ENCODE measurements around the gene CENPX.

Gene CENPX

DNA sequence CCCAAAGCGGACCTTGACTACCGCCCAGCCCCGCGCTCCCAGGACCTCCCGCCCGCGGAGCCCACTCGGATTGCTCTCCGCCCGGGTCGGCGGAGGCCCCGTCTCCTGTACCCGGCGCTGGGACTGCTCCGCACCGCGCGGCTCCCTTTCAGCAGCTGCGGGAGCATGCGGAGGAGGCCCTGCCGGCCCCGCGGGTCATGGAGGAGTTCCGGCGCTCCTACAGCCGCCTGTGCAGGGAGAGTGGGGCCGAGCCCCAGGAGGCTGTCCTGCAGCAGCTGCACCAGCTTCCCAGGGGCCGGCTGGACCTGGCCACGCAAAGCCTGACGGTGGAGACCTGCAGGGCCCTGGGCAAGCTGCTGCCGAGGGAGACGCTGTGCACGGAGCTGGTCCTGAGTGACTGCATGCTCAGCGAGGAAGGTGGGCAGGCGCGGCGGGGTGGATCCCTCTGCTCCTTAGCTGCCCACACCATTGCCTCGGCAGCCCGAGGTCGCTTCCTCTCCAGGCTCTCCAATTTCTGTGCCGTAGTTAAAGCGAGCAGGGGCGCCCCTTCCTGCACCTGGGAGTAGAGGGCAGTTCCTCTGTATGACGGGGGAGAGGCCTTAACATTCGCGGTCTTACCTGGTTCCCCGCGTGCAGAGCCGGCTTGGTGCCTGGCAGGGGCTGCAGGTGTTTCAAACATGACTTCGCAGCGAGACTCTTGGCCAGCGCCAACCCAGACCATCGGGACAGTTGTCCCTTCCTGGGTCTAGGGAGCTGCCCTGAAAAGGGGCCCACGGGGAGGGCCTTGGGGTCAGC, 966 bp upstream of the CENPX start:
- DNase-seq (ENCODE audit: low read depth) = peak; percentile 12

- DNase-seq (ENCODE audit: low read depth) = peak; percentile 100
Measured at GRCh38 chr17:82022981-82023446, 336 bp upstream of the CENPX start, which contains the start of gene LRRC45. TSS of gene LRRC45 (plus strand) at chr17:82023305. CDS start at chr17:82023644, 339 bp downstream.

DNA sequence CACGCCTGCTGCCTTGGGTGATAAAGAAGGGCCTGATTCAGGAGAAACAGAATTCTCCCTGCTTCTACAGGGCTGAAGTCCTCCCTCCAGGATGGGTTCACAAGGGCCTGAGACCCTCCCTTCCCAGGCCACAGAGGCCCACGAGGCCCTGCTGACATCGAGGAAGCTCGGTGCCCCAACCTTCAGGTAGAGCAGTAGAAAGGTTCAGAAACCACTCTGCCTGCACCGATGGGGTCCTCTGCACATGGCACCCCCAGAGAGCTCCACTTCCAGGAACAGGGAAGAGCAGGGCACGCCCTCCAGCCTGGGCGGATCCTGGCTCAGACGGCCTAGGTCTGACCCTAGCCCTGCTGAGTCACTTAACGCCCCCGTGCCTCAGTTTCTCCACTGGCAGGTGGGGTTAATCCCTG, 773 bp downstream of the CENPX start:
- DNase-seq (ENCODE audit: low read depth) = no peak

DNA sequence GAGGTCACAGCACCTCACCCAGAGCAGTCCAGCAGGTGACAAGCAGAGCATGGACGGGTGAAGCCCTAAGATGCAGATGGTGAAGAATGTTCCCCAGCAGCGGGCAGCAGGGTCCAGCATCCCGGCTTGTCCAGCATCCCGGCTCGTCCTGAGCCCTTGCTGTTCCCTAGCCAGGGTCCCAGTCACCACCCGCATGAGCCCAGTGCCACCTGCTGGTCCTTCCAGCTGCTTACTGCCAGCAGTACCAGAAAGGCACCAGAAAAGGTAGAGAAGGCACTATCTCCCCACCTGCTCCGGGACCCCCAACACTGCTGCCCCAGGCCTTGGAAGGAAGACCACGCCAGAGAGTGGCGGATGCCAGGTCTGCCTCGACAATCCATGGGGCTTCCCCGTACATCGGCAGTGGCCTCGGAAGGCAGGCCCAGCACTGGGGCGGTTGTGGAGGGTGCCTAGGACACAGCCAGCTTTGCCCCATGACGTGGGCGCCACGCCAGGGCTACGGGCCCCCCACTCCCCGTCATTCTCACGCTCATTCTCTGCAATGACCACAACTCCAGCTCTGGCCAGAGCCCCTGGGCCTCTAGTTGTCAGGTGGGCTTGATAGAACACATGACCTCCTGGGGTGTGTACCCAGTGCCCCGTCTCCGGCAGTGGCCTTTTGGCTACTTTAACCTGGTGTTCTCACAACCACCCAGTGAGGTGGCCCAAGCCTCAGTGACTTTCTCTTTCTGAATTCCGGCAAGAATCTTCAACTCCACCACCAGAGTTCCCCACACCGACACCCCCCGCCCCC, 1.4 kb downstream of the CENPX start:
- DNase-seq (ENCODE audit: low read depth) = peak; percentile 39

DNA sequence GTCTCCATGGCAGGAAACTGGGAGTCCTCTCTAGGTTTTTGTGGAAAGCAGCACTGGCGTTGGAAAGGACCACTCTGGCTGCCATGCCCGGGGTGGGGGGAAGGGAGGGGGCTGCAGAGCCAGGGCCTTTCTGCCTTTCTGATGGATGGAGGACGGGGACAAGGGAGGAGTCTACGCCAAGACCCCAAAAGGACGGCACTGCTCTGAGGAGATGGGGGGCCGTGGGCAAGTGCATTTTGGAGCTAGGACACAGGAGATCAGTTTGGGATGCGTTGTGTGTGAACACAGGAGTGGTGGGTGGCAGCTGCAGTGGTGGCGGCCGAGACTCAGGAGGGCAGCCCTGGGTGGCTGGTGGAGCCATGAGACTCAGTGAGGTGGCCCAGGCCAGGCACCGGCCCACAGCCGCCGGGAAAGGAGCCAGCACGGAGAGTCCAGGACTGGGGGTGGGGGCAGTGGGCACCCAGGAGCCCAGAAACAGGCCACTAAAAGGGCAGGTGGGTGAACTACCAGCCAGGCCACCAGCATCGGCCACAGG, 2.0 kb downstream of the CENPX start:
- DNase-seq (ENCODE audit: low read depth) = no peak

DNA sequence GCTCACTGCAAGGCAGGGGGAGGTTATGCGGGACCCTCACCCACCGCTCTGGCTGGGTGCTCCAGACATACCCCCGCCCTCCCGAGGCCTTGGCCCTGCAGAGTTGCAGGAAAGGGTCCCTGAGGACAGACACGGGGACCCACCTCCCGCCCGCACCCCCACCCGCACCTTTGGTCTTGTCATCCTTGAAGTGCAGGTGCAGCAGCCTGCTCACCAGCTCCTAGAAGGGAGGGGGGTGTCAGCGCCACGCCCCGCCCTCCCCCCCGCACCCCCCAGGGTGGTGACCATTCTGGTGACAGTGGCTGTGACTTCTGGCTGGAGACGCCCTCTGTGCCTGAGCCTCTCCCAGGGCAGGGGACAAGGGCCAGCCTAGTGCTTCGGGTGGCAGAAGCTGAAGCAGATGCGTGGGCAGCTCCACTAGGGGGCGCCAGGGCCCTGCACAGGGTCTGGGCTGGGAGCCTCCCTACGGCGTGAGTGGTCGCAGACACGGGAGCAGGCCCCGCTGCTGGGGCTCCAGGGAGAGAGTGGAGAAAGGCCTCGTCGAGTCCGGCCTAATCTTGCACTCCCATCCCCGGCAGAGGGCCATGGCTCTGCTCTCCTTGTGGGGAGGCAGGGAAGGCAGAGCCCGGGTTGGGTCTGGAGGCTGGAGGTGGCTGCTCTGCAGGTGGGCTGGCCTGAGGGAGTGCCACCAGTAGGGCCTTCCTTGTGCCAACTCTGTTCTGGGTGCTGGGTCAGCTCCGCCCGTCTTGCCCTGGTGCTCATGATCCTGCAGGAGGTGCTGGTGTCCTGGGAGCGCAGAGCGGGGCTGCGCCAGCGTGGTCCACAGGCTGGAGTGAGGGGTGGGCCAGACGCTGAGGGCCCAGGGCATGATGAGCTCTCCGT, 2.7 kb downstream of the CENPX start:
- DNase-seq (ENCODE audit: low read depth) = peak; percentile 51

DNA sequence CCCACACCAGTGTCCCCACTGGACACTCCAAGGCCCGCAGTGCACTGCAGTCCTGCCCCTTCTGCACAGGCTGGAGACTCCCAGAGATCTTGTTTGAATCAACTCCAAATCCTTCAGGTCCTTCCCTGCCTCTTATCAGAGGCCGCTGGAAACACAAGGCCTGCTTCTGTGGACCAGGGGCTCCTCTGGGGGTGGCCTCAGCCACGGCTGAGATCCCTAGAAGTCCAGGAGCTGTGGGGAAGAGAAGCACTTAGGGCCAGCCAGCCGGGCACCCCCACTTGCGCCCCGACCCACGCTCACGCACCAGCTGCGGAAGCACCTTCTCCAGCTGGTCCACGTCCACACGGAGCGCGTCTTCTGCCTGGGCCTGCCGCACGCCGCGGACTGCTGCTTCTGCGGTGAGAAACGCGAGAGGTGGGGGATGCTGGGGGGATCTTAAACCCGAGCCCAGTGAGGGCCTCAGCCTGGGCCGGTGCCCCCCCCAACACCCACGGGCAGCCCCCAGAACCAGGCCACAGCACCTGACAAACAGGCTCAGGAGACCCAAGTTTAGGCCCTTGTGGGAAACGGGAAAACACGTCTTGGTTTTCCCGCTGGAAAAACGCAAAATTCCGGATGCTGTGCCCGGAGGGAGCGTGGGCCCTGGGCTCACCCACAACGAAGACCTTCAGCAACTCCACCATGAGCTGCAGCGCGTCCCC, 3.5 kb downstream of the CENPX start:
- DNase-seq (ENCODE audit: low read depth) = no peak

DNA sequence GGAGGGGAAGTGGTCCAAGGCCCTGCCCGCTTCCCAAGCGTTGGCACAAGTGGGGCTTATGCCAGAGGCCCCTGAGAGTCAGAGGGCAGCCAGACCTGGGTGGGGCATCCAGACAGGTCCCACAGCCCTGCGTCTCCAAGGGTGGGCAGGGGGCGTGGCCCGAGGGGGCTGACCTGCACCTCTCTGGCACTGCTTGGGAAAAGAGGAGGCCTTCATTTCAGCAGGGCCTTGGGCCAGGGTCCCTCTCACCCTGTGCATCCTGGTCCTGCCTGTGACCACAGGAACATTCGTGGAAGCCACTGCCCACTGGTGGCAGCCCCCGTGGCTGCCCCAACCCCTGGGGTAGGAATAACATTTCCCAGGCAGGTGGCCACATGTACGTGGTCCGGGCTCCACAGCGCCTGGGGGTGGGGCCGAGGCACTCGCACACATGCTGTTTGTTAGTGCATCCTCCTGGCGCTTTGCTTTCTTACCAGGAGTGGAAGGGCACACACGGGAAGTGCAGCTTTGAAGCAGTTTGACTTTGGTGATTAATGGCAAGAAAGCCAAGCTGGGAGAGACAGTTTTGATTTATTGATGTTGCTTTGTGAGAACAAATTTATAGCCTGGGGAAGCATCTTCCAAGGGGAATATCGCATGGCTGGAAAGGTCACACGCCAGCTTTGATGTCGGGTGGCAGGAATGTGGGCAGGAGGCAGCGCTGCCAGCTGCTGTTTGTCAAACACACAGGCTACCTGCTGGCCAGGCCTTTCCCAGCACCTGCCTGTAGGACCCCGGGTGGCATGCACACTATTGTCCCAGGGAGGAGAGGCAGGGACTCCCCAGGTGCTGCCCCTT, 4.3 kb downstream of the CENPX start:
- no peak for DNase-seq (ENCODE audit: low read depth)

DNA sequence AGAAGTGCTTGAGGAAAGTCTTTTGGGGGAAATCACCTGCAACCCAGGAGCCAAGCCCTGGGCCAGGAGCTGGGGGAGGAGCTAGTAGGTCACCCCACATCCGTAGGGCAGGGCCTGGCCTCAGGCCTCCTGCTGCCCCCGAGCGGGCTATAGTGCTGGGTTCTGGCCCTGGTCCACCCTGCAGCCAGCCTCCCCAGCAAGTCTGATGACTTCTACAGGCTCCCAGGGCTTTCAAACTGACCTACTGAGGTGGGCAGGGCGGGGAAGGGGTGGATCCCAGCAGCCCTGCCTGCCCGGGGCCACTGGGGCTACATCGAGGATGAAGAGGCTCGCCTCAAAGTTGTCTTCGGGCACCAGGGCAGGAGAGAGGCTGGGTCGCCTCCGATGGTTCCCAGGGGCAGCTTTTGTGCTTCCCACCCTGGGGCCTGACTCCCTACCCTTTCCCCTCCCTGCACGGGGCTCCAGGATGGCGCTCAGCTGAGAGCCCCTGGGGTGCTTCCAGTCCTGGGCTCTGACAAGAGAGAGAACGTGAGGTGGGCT, 5.0 kb downstream of the CENPX start:
- DNase-seq (ENCODE audit: low read depth) = no peak

DNA sequence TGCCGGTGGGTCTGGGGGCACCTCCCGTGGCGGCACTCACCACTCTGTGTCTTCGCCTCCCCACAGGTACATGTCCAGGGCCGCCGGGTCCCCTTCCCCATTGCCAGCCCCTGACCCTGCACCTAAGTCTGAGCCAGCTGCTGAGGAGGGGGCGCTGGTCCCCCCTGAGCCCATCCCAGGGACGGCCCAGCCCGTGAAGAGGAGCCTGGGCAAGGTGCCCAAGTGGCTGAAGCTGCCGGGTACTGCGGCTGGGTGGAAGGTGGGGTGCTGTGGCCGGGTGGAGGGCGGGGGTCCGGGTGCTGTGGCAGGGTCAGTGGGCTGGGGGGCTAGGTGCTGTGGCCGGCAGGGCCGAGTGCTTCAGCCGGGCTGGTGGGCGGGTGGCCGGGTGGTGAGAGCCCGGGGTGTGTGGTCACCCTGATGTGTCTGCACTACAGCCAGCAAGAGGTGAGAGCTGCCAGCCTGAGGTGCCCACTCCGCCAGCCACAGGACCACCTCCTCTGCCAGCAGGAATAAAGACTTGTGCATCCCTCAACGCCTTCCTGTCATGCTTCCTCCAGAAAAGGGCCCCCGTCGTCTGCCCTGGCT, 5.7 kb downstream of the CENPX start:
- no peak for DNase-seq (ENCODE audit: low read depth)

GRCh38 chr17:82016061-82016874, 6.4 kb downstream of the CENPX start:
- no peak for DNase-seq (ENCODE audit: low read depth)

DNA sequence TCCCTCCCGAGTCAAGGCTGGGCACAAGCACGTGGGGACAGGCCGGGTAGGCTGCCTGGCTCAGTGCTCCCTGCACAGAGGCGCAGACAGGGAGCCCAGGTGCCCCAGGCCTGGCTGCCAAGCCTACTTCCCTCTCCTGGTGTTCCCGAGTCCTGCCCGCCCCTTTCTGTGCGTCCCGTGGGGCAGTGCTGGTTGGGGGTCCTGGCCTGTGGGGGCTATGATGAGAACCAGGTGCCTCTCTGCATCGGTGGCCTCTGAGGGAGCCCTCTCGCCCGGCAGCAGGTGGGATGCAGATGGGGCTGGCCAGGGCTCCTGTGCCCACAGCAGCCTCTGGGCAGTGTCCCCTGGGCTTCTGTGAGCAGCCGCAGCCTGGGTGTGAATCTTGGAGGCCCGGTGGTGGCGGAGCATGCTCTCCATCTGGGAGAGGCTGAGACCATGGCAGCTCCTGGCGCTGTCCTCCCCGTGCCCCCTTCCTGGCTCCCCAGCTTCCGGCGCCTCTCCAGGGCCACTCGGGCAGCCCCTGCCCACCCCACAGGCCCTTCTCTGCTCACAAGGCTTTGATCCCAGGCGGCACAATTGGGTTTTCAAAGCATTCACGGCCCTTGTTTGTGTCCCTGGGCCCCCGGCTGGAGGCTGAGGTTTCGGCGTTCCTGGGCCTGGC, 7.2 kb downstream of the CENPX start:
- DNase-seq (ENCODE audit: low read depth) = no peak

DNA sequence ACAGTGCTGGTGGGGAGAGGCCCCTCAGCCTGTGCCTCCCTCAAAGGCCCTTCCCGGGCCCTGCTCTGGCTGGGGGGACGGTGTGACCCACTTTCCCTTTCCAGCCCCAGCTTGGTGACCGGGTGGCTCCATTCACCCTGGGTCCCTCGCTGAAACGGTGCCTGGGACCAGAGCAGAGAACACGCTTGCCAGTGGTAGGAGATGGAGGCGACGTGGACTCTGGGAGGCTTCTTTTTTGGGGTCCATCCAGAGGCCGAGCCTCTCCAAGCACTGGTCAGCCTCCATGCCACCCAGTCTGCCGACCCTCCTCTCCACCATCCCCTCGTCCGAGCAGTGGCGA, 7.7 kb downstream of the CENPX start:
- DNase-seq (ENCODE audit: low read depth) = no peak

GRCh38 chr17:82014432-82014831, 8.2 kb downstream of the CENPX start:
- no peak for DNase-seq (ENCODE audit: low read depth)

DNA sequence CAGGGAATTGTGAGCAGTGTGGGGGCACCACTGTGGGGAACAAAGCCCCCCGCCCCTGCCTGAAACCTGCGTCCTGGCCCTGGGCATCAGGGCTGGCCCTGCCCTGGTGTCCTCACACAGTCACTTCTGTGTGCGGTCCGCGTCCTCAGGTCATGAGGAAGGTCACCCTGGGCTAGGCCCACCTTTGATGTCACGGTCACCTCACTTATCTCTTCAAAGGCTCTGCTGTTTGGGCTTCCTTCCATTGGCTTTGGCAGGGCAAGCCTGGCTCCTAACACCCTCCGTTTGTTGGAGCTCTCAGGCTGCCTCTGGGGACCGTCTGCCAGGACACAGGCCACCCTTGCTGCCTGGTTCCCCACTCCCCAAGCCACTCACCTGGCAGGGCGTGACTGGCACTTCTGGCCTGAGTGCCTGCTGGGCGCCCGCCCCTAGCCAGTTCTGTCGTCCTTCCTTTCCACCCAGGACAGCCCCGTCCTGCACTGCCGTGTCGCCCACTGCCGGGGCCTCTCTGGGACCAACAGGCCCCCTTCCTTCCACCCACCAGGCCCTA, 8.8 kb downstream of the CENPX start:
- DNase-seq (ENCODE audit: low read depth) = no peak

DNA sequence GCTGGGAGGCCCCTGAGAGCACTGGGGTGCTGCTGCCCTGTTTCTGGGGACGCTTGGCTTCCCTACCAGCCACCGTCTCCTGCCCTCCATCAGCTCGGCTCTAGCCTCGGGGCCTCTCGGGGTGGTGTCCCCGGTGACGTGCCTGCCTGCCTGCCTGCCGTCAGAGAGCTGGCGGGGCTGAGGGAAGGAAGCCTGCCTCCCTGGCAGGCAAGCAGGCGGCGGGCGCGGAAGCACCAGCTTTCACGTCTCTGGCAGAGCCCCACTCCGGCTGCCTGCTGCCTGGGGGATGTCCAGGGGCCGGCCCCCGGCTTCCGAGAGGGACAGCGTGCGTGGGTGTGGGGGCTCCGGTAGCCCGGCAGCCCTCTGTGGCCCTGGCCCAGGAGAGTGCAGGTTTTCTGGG, 9.3 kb downstream of the CENPX start:
- DNase-seq (ENCODE audit: low read depth) = no peak

GRCh38 chr17:82012640-82013295, 9.9 kb downstream of the CENPX start:
- DNase-seq (ENCODE audit: low read depth) = no peak

DNA sequence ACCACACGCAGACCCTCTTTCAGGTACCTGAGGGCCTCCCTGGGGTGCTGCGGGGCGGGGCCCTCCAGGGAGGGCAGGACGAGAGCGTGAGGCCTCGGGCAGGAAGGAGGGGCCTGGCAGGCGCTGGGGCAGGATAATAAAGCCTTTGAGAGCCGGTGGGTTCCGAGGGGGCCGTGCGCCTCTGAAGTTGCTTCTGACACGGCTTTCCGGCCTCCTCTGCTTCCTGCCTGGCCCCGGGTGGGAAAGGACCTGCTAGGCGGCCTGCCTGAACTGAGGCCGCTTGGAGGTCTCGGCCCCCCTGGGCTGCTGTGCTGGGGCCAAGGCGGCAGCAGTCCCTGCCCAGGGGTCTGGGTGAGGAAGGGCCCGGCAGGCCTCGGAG, 10.4 kb downstream of the CENPX start:
- no peak for DNase-seq (ENCODE audit: low read depth)
